Activated CD4-positive, alpha-beta T cell treated with anti-CD3 and anti-CD28 coated beads for 4 hours (primary cell): ENCODE data around the gene ALKBH4.
A peak's percentile ranks its signal among the peaks of the same experiment; 100 is the strongest.
"Not testable (repeated sequence)": the region's sequence is repeated elsewhere in the genome, so short reads cannot be mapped to it uniquely, and the experiment has no call there.

Source experiments
- DNase-seq, 2 donors: peaks; one replicate each; pipeline ENCODE4 v3.0.0-alpha.2; 2020

ALKBH4 gene

GRCh38 chr7:102424787-102425218 lies 39.9 kb downstream of the ALKBH4 start:
- no peak for DNase-seq

- no peak for DNase-seq
Measured at GRCh38 chr7:102424129-102424551, 40.5 kb downstream of the ALKBH4 start.

- no peak for DNase-seq
Measured at GRCh38 chr7:102421706-102422240, 42.9 kb downstream of the ALKBH4 start.

- DNase-seq, result no peak
Measured at GRCh38 chr7:102418592-102418991, 46.1 kb downstream of the ALKBH4 start.

GRCh38 chr7:102417105-102417504 lies 47.6 kb downstream of the ALKBH4 start:
- DNase-seq, result no peak

- DNase-seq, result no peak
Measured at GRCh38 chr7:102416406-102416805, 48.3 kb downstream of the ALKBH4 start.

GRCh38 chr7:102415685-102416225 lies 48.9 kb downstream of the ALKBH4 start:
- DNase-seq, result peak; percentile 27 to 46

GRCh38 chr7:102413611-102414010 lies 51.1 kb downstream of the ALKBH4 start:
- DNase-seq, result no peak

- DNase-seq, result no peak
Measured at GRCh38 chr7:102413091-102413490, 51.6 kb downstream of the ALKBH4 start.

- DNase-seq, result peak; percentile 25 to 47
Measured at GRCh38 chr7:102412548-102412947, 52.1 kb downstream of the ALKBH4 start.

GRCh38 chr7:102410918-102411317 lies 53.7 kb downstream of the ALKBH4 start:
- DNase-seq, result no peak

GRCh38 chr7:102410123-102410522 lies 54.5 kb downstream of the ALKBH4 start:
- no peak for DNase-seq

- no peak for DNase-seq
Measured at GRCh38 chr7:102409340-102409739, 55.3 kb downstream of the ALKBH4 start.

- DNase-seq, result not testable (repeated sequence)
Measured at GRCh38 chr7:102408530-102408929, 56.1 kb downstream of the ALKBH4 start.

GRCh38 chr7:102407910-102408309 lies 56.8 kb downstream of the ALKBH4 start:
- no peak for DNase-seq
